GM21367 (cell line): ENCODE results near the gene FNBP1L.
"Not testable (repeated sequence)": the region's sequence is repeated elsewhere in the genome, so short reads cannot be mapped to it uniquely, and the experiment has no call there.

Experiments
- ATAC-seq: cut with Tn5 transposase; IDR thresholded peaks from one replicate; pipeline ENCODE4 v1.9.1; 2021; ENCODE audit not compliant: unreplicated experiment

The FNBP1L gene

DNA sequence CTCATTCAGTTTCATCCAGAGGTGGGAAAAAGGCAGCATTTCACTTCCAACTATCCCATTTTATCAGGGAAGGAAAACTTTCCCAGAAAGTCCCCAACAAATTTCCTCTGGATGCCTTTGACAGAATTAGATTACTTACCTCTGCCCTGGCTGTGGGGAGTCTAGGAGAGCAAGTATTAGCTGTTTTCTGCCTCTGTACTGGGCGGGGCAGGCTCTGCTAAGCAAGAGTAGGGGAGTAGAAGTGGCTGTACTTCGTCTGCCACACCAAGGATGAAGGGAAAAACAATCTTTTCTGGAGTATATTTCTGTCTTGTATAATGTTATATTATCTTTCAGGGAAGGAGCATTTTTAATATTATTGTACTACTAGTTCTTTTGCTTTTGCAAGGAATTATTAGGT lies 78.5 kb downstream of the FNBP1L start:
- no peak for ATAC-seq

DNA sequence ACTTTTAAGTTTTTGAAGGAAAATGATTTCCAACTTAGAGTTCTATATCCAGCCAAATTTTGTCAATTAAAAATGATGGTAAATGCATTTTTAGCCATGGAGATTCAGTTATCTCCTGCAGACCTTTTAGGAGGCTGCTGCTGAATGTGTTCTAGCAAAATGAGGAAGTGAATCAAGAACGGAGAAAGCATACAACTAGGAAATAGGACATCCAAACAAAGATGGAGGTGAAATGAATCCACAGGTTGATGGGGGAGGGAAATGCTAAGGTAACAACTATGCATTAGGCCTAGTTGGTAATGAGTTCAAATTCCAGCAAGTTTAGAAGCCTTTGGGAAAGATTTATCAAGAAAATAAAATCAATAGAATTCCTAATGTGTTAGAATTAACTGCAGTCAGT lies 80.5 kb downstream of the FNBP1L start:
- no peak for ATAC-seq

DNA sequence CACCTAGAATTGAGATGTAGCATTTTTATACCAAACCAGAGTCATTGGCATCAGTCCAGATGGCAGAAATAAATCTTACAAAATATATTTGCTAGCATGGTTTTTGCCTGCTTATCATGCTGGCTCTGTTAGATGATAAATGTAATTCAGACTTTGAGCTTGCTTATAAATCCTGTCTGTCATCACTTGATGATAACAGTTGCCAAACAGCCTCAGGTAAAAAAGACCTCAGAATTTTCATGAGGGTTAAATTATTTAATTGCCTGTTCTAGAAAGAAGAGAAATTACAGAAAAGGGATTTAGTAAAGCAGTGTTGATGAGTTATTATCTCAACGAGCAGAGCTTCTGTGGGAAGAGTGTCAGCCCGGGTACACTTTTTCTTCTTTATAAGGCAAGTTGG lies 83.3 kb downstream of the FNBP1L start:
- ATAC-seq, result no peak

DNA sequence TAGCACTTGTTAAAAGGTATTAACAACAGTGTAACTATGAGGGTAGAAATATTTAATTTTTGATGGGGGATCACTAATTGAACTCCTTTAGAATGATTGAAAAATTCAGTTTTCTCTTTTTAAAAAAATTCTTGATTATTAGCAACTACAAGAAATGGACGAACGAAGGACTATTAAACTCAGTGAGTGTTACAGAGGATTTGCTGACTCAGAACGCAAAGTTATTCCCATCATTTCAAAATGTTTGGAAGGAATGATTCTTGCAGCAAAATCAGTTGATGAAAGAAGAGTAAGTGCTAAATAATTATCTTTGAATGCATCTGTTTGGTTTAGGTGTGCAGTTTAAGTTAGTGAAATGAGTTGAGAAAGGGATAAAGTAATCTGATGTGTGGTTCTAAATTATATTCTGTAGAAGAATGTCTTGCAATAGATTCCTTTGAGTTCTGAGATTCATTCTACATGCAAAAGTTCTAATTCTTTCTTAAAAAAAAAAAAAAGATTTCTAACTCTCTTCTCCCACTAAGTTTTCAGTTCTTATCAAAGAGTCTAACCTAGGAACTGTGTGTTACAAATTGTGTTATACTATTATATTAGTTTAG lies 85.0 kb downstream of the FNBP1L start:
- ATAC-seq, result no peak

DNA sequence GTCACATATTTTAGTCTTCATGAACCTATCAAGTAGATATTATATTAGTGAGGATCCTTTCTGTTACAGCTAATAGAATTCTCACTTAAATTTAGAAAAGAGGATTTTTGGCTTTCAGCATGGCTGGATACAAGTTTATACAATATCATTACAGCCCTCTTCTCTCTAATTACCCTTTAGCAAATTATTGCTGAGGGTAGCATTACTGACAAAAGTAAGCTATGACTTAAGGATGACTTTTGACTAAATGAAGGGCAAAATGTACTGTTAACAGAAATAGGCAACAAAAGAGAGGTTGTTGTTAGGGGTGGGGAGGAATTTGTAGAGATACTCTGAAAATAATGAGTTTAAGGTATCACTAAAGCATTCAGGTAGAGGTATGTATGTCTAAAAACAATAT lies 85.8 kb downstream of the FNBP1L start:
- no peak for ATAC-seq

DNA sequence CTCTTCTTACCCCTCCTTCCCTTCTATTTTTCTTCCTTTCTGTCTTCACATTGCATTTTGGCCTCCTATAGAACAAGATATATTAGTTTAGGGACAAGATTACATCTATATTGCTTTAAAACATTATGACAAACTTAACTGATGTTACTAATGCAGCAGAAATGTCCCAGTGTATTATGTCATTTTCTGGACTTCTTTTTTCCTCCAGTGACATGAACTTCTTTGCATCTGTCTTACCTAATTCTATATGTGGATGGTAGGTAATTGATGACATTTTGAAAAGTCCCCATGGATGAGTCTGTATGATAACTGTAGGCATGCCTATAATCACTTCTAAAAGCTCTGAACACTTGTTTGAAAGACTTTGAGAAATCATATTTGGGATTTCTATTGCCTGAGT lies 89.5 kb downstream of the FNBP1L start:
- ATAC-seq, result no peak

DNA sequence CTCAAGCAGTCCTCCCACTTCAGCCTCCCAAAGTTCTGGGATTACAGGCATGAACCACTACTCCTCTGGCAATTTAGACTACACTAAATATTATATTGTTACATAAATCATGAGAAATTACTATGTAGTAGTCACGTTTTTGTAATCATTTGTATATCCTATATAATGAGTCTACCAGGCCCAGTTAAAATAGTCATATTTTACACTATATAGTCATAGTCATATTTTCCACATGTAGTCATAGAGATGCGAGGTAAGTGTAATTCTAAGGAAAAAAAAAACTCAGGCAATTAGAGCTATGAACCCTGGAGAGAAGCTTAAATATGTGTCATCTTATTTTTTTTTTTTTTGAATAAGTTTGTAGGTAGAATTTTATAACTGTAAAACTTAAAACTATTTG lies 90.0 kb downstream of the FNBP1L start:
- ATAC-seq, result no peak

DNA sequence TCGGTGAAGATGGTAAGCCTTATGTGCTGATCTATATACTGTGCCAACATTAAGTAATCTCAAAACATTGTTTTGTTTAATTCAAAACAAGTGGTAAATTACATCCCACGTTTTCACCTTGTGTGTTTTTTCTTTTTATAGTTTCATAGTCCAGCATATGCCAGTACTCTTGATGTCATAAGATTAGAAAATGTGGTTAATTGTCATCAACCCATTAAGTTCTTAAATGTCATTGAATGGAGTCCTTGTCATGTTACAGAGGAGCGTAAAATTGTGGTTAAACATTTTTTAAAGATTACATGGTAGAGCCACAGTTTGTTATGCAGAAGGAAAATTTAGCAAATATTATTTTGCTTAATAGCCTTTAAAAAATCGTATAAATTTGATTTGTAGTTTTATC lies 93.1 kb downstream of the FNBP1L start:
- no peak for ATAC-seq

DNA sequence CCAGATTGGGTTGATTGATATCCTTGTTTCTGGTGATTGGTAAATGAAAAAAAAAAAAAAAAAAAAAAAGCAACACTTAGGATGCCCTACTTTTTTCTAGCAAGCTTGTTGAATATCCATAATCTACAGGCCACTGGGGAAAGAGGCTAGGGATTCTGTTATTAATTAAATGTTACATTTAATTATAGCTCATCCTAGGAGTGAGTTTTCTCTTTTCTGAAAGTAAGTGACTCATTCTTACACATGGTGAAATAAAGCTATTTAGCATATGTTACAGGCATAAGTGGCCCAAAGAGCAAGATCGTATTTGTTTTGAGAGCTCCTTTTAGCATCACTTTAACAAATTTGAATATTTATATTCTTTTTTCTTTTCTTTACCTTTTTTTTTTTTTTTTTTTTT lies 94.5 kb downstream of the FNBP1L start:
- ATAC-seq, result no peak

DNA sequence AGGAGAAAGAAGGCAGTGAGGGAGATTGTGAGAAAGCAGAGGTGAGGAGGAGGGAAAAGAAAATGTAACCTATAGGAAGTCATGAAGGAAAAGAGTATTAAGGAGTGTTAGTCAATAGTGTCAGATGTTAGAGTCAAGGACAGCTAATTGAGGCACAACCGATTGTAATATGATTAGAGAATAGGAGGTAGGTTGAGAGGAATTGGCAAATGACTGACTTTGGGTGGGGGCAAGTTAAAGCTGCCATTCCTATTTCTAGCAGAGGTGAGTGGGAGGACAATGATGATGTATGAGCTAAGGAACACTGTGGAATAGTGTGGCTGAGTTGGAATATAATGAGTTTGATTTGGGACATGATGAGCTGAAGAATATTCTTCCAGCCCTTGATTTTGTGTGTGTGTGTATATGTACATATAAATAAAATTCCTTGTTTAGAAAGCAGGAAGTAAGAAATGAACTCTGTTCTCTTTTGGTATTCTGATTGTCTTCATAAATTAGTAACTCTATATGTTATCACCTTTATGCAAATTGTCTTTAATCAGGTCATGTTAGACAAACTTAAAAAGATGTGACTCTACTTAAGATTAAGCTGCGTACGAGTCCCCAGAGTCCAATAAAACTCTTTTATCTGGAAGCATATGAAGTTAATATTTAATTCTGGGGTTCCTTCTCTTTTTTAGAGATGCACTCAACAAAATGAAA lies 98.4 kb downstream of the FNBP1L start:
- no peak for ATAC-seq

DNA sequence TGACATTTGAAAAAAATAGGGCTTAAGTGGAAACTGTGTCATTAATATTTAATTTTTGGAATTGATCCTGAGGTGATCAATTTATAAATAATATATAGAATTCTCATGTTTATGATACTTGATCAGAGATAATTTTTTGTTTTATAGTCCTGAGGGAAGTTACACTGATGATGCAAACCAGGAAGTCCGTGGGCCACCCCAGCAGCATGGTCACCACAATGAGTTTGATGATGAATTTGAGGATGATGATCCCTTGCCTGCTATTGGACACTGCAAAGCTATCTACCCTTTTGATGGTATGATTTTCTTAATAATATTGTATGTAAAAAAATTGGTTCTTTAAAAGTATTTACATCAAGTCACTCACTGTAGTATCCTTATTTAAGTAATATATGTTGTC lies 101.2 kb downstream of the FNBP1L start:
- ATAC-seq, result no peak

DNA sequence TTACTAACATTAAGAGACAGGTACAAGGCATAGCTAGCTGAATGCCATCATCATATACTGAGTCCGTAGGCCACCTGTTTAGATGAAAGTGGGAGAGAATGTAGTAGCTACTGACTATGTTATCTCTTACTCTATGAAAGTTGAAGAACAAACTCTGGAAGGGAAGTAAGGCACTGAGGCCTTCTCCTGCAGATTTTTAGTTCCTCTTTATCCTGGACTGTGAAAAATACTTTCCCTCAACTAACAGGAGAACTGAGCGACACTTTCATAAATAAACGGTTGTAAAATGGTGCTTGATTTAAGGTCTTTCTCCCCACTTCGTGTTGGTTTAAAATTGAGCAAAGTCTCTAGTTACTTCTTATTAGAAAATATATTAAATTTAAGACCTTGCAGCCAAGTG lies 101.9 kb downstream of the FNBP1L start:
- ATAC-seq, result no peak

DNA sequence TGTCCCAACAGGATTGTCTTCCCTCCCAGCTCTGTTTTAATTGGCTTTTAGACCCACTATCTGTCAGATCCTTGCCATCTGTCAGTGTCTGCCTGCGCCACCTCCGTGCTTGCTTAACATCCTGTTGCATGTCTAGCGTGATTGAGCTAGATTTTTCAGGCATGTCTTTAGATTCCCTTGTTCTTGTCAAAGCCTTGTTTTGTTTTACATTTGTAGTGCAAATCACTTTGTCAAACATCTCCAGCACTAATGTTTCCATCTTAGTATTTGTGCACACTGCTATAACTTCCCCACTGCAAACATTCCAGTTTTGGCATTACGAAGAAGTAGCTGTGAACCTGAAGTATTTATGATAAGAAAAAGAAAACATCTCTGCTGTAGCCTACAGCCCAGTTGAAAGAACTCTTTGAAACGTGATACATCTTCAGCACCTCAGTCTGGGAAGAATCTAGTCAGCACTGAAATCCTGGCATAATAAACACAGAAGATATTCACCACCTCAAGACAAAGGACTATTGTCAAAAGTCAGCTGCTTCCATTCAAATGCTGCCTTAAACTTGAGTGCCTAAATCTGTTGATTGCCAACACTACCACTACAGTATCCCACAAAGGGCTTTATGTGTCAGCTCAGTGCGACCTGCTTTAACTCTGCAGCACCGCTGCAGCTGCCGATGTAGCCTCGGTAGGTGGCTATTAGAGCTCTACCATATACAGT lies 105.0 kb downstream of the FNBP1L start:
- no peak for ATAC-seq

DNA sequence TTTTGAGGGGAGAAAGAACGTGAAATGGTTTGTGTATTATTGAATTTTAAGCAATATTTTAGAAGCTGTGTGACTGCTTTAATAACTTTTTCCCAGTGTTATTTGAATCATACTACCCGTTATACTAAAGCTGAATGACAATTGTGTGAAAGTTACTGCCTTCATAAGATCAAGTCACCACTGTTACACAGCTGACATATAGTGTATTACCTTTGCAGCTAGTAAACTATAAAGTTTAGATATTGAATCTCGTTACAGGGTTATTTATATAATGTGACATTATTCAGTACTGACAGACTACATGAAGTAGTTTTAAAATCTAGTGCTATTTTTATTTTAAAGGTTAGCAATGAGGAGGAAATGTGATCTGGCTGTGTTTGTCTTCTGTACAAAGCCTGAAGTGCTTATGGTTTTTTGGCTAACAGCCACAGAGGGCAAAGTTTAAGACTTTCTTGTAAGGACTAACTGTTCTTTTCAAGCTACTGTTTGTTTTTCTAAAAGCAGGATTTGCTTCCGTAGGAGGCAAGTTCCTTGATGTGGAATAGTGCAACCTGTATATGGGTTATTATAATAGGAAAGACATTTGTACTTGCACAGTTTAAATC lies 106.1 kb downstream of the FNBP1L start:
- ATAC-seq, result not testable (repeated sequence)

DNA sequence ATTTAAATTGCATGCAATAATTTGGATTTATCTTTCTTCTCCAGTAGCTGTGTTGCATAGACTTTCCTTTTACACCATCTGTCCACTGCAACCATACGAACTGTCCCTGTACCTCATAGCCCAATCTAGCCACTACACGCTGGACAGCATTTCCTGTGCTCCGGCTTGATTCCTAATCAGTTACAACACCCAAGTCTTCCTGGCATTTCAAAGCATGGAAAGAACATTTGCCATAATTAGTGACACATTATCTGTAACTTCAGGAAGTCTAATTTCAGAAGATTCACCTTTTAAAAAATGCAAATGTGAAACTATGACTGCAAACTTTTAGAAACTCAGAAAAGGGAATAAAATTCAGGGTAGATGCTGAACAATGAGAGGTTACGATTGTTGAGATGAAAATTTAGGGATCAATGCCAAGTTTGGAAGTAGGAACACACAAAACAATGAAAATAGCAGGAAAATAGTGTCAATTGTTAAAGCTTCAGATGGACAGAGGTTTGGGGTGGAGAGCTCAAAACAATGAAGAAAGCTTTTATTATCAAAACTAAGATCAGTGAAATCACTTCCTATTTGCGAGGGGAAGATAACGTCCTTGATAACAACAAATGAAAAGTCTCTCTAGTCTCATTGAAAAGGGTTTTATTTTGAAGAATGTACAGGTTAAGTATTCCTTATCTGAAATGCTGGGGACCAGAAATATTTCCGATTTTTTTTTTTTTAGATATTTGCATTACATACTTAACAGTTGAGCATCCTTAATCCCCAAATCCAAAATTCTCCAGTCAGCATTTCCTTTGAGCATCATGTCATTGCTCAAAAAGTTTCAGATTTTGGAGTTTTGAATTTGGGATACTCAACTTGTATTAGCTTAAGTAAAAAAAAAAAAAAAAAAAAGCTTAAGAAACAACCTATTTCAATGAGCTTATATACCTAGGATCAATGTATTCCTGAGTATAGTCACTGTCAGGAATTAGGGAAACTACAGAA lies 107.3 kb downstream of the FNBP1L start:
- ATAC-seq, result no peak

DNA sequence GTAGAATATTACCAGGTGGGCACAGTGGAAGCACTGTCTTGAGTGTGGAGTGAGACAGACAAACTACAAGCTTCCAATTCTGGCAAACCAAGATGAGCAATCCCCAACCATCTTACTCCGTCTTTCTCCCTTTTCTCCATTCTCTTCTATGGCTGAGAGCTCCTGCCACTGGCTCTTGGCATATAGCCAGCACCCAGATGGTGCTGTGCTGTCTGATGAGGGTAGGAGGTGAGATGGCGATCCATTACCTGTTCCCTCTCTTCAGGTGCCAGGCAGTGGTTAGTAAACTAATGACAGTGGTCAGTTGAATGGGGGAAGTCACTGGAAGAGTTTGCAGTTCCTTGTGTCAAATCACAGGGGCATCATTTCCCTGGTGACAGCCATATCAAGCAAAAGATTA lies 108.4 kb downstream of the FNBP1L start:
- no peak for ATAC-seq

DNA sequence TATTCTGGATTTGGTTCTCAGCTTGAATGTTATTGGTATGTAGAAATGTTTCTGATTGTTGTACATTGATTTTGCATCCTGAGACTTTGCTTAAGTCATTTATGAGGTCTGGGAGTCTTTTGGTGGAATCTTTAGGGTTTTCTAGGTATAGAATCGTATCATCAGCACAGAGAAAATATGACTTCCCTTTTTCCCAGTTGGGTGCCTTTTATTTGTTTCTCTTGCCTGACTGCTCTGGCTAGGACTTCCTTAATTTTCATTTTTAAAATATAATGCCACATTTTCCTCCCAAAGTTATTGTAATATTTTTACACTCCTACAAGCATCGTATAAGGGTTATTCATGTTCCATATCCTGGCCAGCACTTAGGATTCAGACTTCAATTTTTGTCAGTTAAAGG lies 111.1 kb downstream of the FNBP1L start:
- ATAC-seq, result no peak

DNA sequence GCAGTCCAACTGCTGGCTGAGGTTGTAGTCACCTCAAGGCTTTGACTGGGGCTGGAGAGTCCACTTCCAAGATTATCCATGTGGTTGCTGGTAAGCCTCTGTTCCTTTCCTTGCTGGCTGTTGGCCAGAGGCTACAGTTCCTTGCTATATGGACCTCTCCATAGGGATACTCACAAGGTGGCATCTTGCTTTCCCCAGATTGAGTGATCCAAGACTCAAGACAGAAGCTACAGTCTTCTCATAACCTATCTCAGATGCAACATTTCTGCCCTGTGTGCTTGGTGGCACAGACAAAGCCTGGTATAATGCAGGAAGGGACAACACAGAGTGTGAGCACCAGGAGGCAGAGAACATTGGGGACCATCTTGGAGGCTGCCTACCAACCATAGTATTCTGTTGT lies 111.8 kb downstream of the FNBP1L start:
- ATAC-seq, result no peak

DNA sequence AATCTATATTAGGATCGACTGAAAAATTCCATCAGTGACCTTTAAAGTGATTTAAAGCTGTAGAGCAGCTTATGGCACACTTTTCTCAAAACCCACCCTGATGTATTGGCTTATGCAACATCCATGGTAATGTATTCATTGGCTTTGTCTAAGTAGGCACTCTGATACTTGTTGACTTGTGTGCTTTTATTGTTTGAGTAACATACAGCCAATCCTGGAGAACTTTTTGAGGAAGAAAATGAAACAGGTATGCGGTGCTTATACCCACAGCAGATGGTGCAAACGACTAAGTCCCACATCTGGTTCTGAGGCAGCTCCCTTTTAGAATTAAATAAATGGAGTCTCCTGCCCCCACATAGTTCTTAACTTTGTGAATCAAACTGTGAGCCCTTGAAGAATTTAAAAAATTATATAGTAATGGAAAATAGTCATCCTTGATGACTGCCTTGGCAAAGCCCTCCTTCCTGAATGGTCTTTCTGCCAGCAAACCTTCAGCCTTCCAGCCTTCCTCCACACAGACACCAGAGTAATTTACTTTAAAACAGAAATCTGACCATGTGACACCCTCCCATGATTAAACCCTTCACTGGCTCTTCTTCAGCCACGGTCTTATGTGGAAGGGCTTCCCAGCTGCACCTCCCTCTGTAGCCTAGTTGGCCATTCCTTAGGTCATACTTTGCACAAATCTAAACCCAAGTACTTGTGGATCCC lies 117.7 kb downstream of the FNBP1L start:
- ATAC-seq, result no peak

DNA sequence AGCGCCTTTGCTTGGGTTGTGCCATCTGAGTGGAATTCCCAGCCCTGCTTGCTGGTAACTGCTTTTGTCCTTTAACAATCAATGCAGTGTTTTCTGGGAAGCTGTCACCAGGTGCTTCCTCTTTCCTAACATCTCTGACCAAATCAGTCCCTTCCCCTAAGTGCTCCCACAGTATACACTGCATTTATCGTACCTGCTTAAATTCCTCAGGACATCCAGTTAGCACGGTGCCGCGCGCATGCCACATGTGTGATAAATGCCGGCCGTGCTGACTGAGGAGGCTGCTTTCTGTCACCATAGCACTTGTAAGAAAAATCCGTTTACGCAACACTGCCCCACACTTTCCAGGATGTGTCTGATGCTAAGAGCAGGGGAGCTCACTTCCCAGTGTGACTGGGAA lies 118.3 kb downstream of the FNBP1L start:
- ATAC-seq, result no peak
